ENCODE data around the gene CCDC106.

- TF ChIP-seq CTCF (conservative IDR thresholded peaks at IDR 0.05; ENCODE audit: low read depth, low read length) (no peak), EZH2 (IDR thresholded peaks at IDR 0.05; ENCODE audit: low read length, unreplicated experiment) (no peak), EZH2phosphoT487 (IDR thresholded peaks at IDR 0.05; ENCODE audit: borderline replicate concordance, low read length) (no peak)
Observed at GRCh38 chr19:55620410-55621204, 27.4 kb upstream of the CCDC106 start.
